ENCODE results near the gene PDE4B. TPM values are rescaled to one million over a fixed set of nuclear protein-coding genes. Genes with fewer than 3 reads are reported as not detected.

Gene PDE4B
- total and polyA plus RNA-seq, 2 of the 13 experiments (the other 11 are each of a cell fraction or from before 2014, with no cell fraction given): not detected

- H3K27me3 ChIP-seq (ENCODE audit: control insufficient read depth in 1 of 2, insufficient read depth in 2 of 2, low read length in 2 of 2): no peaks in the 10 kb centered on the region
- 2% methylated on average over 1 of the region's 1 CpG for WGBS (ENCODE audit: low lambda C conversion rate)
- FAIRE-seq: no peak
- H4K20me1 ChIP-seq (ENCODE audit: insufficient read depth, low read length): no peaks in the 10 kb centered on the region
- CTCF ChIA-PET (ENCODE audit: low intra/inter-chr PET ratio, low total read pairs): no interaction called here
- H3K36me3 ChIP-seq (replicated peaks in 1 of 2; ENCODE audit: control insufficient read depth in 1 of 2, insufficient read depth in 2 of 2, low read length in 2 of 2): no peaks in the 10 kb centered on the region
- no peak for ATAC-seq
- no peak overlapping the region for H3K4me2 ChIP-seq (ENCODE audit: low read depth, low read length)
- POLR2A ChIA-PET: no interaction called here
- no peak overlapping the region for H3K4me3 ChIP-seq (replicated peaks in 1 of 3; ENCODE audit: insufficient read depth in 1 of 3, low read depth in 2 of 3, low read length in 3 of 3)
- no peaks in the 10 kb centered on the region for H3K9me3 ChIP-seq (ENCODE audit: low read length)
- intact Hi-C loops (cut with micrococcal nuclease; ENCODE audit: unreplicated experiment): no loop called here
- no TSS peak for BruUV-seq (replicated peaks)
- TF ChIP-seq ZNF275 (CRISPR knock-in tag; IDR thresholded peaks at IDR 0.05; ENCODE audit: borderline replicate concordance) (no peak), ATF6 (CRISPR knock-in tag; conservative IDR thresholded peaks at IDR 0.05) (no peak), ZNF75D (CRISPR knock-in tag; IDR thresholded peaks at IDR 0.05; ENCODE audit: borderline replicate concordance) (no peak), ZMAT3 (CRISPR knock-in tag; conservative IDR thresholded peaks at IDR 0.05) (no peak), HOXA5 (CRISPR knock-in tag; IDR thresholded peaks at IDR 0.05) (no peak), POGZ (CRISPR knock-in tag; IDR thresholded peaks at IDR 0.05) (no peak), ELF3 (CRISPR knock-in tag; IDR thresholded peaks at IDR 0.05) (no peak), ATF7-NPFF (CRISPR knock-in tag; IDR thresholded peaks at IDR 0.05; ENCODE audit: low read depth) (no peak)
- H3K9ac ChIP-seq (ENCODE audit: insufficient read depth, low read depth, low read length): no peak overlapping the region
- no peak overlapping the region for H3K27ac ChIP-seq (ENCODE audit: extremely low read length, insufficient read depth, low read length)
- H3K79me2 ChIP-seq (ENCODE audit: insufficient read depth, low read length): no peaks in the 10 kb centered on the region
- H2AFZ ChIP-seq (ENCODE audit: low read length): no peak overlapping the region
- H3K4me1 ChIP-seq (ENCODE audit: insufficient read depth, low read length): no peaks in the 10 kb centered on the region
- no peak for DNase-seq (ENCODE audit: low spot score)
- in situ Hi-C loops (cut with HindIII; ENCODE audit: extremely low pct_ligation_motif_present, low pct_unique_long_range_greater_than_20kb): no loop called here
These were observed 34.7 kb downstream of the PDE4B start for GRCh38 chr1:65827346-65827745.

Data from HepG2 (cell line).